HCT116 (cell line): ENCODE measurements around the gene PC. TPM values are rescaled to one million over a fixed set of nuclear protein-coding genes. Genes with fewer than 3 reads are reported as not detected.

Experiments
- ATAC-seq: fragments of 200-7000 bp; cut with Tn5 transposase; 2 replicates; pipeline ENCODE4 v1.9.1; 2020; ENCODE audit warnings: mild to moderate bottlenecking, moderate library complexity
- BruUV-seq: library from RNA; stranded (reverse); fragments of 400-500 nt; replicated peaks from 2 replicates; lab custom pipeline; 2021; lab: Mats Ljungman, UMichigan
- CTCF ChIA-PET: fragments of 300-600 bp; sonication (Branson Sonifier 250); formaldehyde crosslinking; loops from one replicate; lab custom pipeline; 2021; ENCODE audit warnings: antibody characterized with exemption; lab: Charles Lee
- POLR2A ChIA-PET: fragments of 300-600, 350-600 bp; sonication (Branson Sonifier 250); formaldehyde crosslinking; loops from one replicate; lab custom pipeline; 2021; ENCODE audit warnings: antibody characterized with exemption; lab: Charles Lee
- RAD21 ChIA-PET, 2 experiments: fragments of 300-600 bp; sonication (Branson Sonifier 250); formaldehyde crosslinking; loops; one replicate each; lab custom pipeline; 2023; ENCODE audit warnings: low total read pairs in 2 of 2; ENCODE audit not compliant: uncharacterized antibody in 2 of 2, unreplicated experiment in 2 of 2, low non-redundant PET in 1 of 2; lab: Charles Lee
- DNase-seq: peaks from one replicate; pipeline ENCODE4 v3.0.0-alpha.2; 2010; ENCODE audit warnings: low read depth, low spot score
- H2AFZ ChIP-seq: fragments of 200-600 bp; shearing (Covaris generic), sonication (generic); 2 replicates; pipeline ENCODE4 v1.6.1; 2017; ENCODE audit warnings: low read depth, mixed run types, mixed read lengths, antibody characterized with exemption, low read length; ENCODE audit not compliant: poor library complexity, severe bottlenecking
- H3K27ac ChIP-seq: 2 replicates; pipeline ENCODE4 v1.5.1; 2012; ENCODE audit warnings: low read depth, low read length
- H3K27me3 ChIP-seq: fragments of 200-600 bp; sonication (generic); 2 replicates; pipeline ENCODE4 v1.6.1; 2016; ENCODE audit warnings: mixed run types, low read length, mixed read lengths; ENCODE audit not compliant: insufficient read depth
- H3K36me3 ChIP-seq, 2 experiments: fragments of 200-500 bp in 1 of 2; fragments of 200-600 bp in 1 of 2; sonication (Bioruptor generic) in 1 of 2; sonication (generic) in 1 of 2; 2 replicates each; pipeline versions ENCODE4 v1.5.1 to v1.6.1; 2014 to 2016; ENCODE audit warnings: low read length in 2 of 2, inconsistent platforms in 1 of 2, mixed read lengths in 1 of 2, mixed run types in 1 of 2; ENCODE audit not compliant: insufficient read depth in 2 of 2, control insufficient read depth in 1 of 2
- H3K4me1 ChIP-seq, 2 experiments: fragments of 200-600 bp in 1 of 2; sonication (generic) in 1 of 2; 2 replicates each; pipeline versions ENCODE4 v1.5.1 to v1.6.1; 2012 to 2017; ENCODE audit warnings: low read length in 2 of 2, inconsistent platforms in 1 of 2, mild to moderate bottlenecking in 1 of 2, mixed read lengths in 1 of 2, mixed run types in 1 of 2, moderate library complexity in 1 of 2; ENCODE audit not compliant: insufficient read depth in 2 of 2, control insufficient read depth in 1 of 2
- H3K4me2 ChIP-seq: fragments of 200-600 bp; sonication (generic); 2 replicates; pipeline ENCODE4 v1.6.1; 2017; ENCODE audit warnings: mixed run types, low read length, mixed read lengths
- H3K4me3 ChIP-seq, 2 experiments: fragments of 200-600 bp in 1 of 2; sonication (generic) in 1 of 2; replicated peaks in 1 of 2; 2 replicates each; pipeline ENCODE4 v1.5.1; 2011 to 2016; ENCODE audit warnings: low read length in 2 of 2, control low read depth in 1 of 2, low read depth in 1 of 2, mild to moderate bottlenecking in 1 of 2, mixed read lengths in 1 of 2, mixed run types in 1 of 2
- H3K79me2 ChIP-seq: fragments of 200-600 bp; sonication (generic); 2 replicates; pipeline ENCODE4 v1.6.1; 2017; ENCODE audit warnings: mild to moderate bottlenecking, mixed run types, low read length, moderate library complexity, mixed read lengths; ENCODE audit not compliant: insufficient read depth
- H3K9ac ChIP-seq: fragments of 200-600 bp; sonication (generic); 2 replicates; pipeline ENCODE4 v1.6.1; 2016; ENCODE audit warnings: low read length, mixed read lengths
- H3K9me2 ChIP-seq: fragments of 200-600 bp; sonication (generic), shearing (Covaris generic); 2 replicates; pipeline ENCODE4 v1.6.1; 2017; ENCODE audit warnings: mixed run types, mild to moderate bottlenecking, moderate library complexity; ENCODE audit not compliant: insufficient read depth
- H3K9me3 ChIP-seq, 2 experiments: fragments of 200-500 bp in 1 of 2; fragments of 200-600 bp in 1 of 2; sonication (Bioruptor generic) in 1 of 2; sonication (generic) in 1 of 2; 2 replicates each; pipeline ENCODE4 v1.6.1; 2014 to 2017; ENCODE audit warnings: low read length in 2 of 2, mixed read lengths in 2 of 2, inconsistent platforms in 1 of 2, low read depth in 1 of 2, mild to moderate bottlenecking in 1 of 2, mixed run types in 1 of 2, moderate library complexity in 1 of 2; ENCODE audit not compliant: control insufficient read depth in 1 of 2, insufficient read depth in 1 of 2
- H4K20me1 ChIP-seq: fragments of 200-600 bp; sonication (generic), shearing (Covaris generic); 2 replicates; pipeline ENCODE4 v1.6.1; 2017; ENCODE audit warnings: mixed run types, mild to moderate bottlenecking, moderate library complexity; ENCODE audit not compliant: insufficient read depth
- ATF3 ChIP-seq: IDR thresholded peaks from 2 replicates; pipeline ENCODE4 v1.6.1; 2012
- CBX3 ChIP-seq: IDR thresholded peaks from 2 replicates; pipeline ENCODE4 v1.6.1; 2012; ENCODE audit warnings: low read depth
- CEBPB ChIP-seq: IDR thresholded peaks from 2 replicates; pipeline ENCODE4 v1.6.1; 2012; ENCODE audit warnings: low read depth
- FOSL1 ChIP-seq: IDR thresholded peaks from 2 replicates; pipeline ENCODE4 v1.6.1; 2012; ENCODE audit warnings: low read depth
- JUND ChIP-seq: IDR thresholded peaks from 2 replicates; pipeline ENCODE4 v1.6.1; 2012
- POLR2AphosphoS5 ChIP-seq: IDR thresholded peaks from 2 replicates; pipeline ENCODE4 v1.6.1; 2011; ENCODE audit warnings: mild to moderate bottlenecking, low read depth, low read length, moderate library complexity
- RAD21 ChIP-seq: IDR thresholded peaks from 2 replicates; pipeline ENCODE4 v1.6.1; 2012; ENCODE audit warnings: low read depth, mild to moderate bottlenecking
- SP1 ChIP-seq: IDR thresholded peaks from 2 replicates; pipeline ENCODE4 v1.6.1; 2012; ENCODE audit warnings: low read depth
- YY1 ChIP-seq: IDR thresholded peaks from 2 replicates; pipeline ENCODE4 v1.6.1; 2011; ENCODE audit warnings: low read length, low read depth, moderate library complexity, mild to moderate bottlenecking; ENCODE audit not compliant: insufficient replicate concordance; ENCODE audit errors: extremely low read depth
- ZFX ChIP-seq: fragments of 450-650 bp; IDR thresholded peaks from 2 replicates; pipeline ENCODE4 v1.6.1; 2017
- intact Hi-C: fragments of 100-400 bp; cut with micrococcal nuclease; formaldehyde crosslinking; loops from 2 replicates; pipeline ENCODE4 v1.10.0; 2022
- total RNA-seq: library from RNA; stranded (reverse); gene quantifications from one replicate; pipeline ENCODE4 v1.2.1, GENCODE V29; 2021; ENCODE audit not compliant: unreplicated experiment
- TF ChIP-seq, protein P1 (sequence below): IDR thresholded peaks from 2 replicates; pipeline ENCODE4 v1.6.1; 2012

Gene PC
- total RNA-seq, 1 experiment from 2014 or later = 24.1 TPM

- TSS peak; percentile 90 for BruUV-seq
- Histone ChIP-seq H4K20me1 (no peaks in the 10 kb centered on the region), H3K9me3 (no peaks in the 10 kb centered on the region), H3K9me2 (no peaks in the 10 kb centered on the region), H3K27me3 (no peaks in the 10 kb centered on the region), H3K27ac (peak overlapping the region; percentile 55), H3K4me1 (peaks cover 10 to 53% of the 10 kb centered on the region in 2 experiments), H3K4me2 (peak overlapping the region; percentile 58), H3K4me3 (peak overlapping the region in 1 of 2 experiments; percentile 5; a peak in 2 of 4 replicates), H2AFZ (peak overlapping the region; percentile 81), H3K36me3 (no peaks in the 10 kb centered on the region), H3K79me2 (no peaks in the 10 kb centered on the region), H3K9ac (peak overlapping the region; percentile 33)
- TF ChIP-seq ATF3 (no peak; the same call in 1 of the 2 replicates), JUND (peak; percentile 97), ZFX (no peak), YY1 (peak; percentile 36), RAD21 (peak; percentile 30; the same call in 1 of the 2 replicates), POLR2AphosphoS5 (peak; percentile 68), SP1 (peak; percentile 93), FOSL1 (peak; percentile 97), CEBPB (peak; percentile 99), CBX3 (peak; percentile 98)
- TF ChIP-seq, protein P1, sequence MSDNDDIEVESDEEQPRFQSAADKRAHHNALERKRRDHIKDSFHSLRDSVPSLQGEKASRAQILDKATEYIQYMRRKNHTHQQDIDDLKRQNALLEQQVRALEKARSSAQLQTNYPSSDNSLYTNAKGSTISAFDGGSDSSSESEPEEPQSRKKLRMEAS = peak; percentile 71
- ChIA-PET CTCF (interaction anchor here (1.0 to 1.4 kb wide), 2 partner anchors 51 to 88 kb away, joined by 3 read pairs; no protein-coding TSS in a partner anchor), POLR2A (interaction anchor here (0.8 to 1.3 kb wide), 2 partner anchors 12 to 21 kb away, joined by 4 to 8 read pairs; no protein-coding TSS in a partner anchor), RAD21 (no interaction called here)
- peak; percentile 89 for DNase-seq
- ATAC-seq = peak; percentile 88
- intact Hi-C loops = loop anchor here (5.0 kb wide), 1 partner anchor 79 kb away; no protein-coding TSS in a partner anchor
These were observed 12.7 kb upstream of the PC start for GRCh38 chr11:66970807-66971442.
